A673 (cell line): ENCODE measurements around the gene CHST6. TPM values are rescaled to one million over a fixed set of nuclear protein-coding genes. Genes with fewer than 3 reads are reported as not detected.
A peak's percentile ranks its signal among the peaks of the same experiment; 100 is the strongest.
"Not testable (repeated sequence)": the region's sequence is repeated elsewhere in the genome, so short reads cannot be mapped to it uniquely, and the experiment has no call there.

Experiments
- BruUV-seq: library from RNA; stranded (reverse); fragments of 400-500 nt; replicated peaks from 2 replicates; lab custom pipeline; 2021; lab: Mats Ljungman, UMichigan
- CTCF ChIA-PET: fragments of 300-600 bp; sonication (Branson Sonifier 250); formaldehyde crosslinking; loops from one replicate; lab custom pipeline; 2022; ENCODE audit warnings: antibody characterized with exemption; lab: Charles Lee
- POLR2A ChIA-PET: fragments of 300-600 bp; sonication (Branson Sonifier 250); formaldehyde crosslinking; loops from one replicate; lab custom pipeline; 2022; ENCODE audit warnings: antibody characterized with exemption; ENCODE audit not compliant: low non-redundant PET; lab: Charles Lee
- DNase-seq: peaks from one replicate; pipeline ENCODE4 v3.0.0-alpha.2; 2015; ENCODE audit warnings: low spot score
- H3K27ac ChIP-seq: fragments of 200-600 bp; sonication (generic); 2 replicates; pipeline ENCODE4 v1.5.1; 2016; ENCODE audit warnings: mixed run types, low read depth, mild to moderate bottlenecking, mixed read lengths, antibody characterized with exemption, low read length; ENCODE audit not compliant: poor library complexity, severe bottlenecking
- H3K27me3 ChIP-seq: fragments of 200-600 bp; sonication (generic); replicated peaks from 2 replicates; pipeline ENCODE4 v1.6.1; 2017; ENCODE audit warnings: mixed run types, low read depth, mild to moderate bottlenecking, mixed read lengths, antibody characterized with exemption, low read length; ENCODE audit not compliant: insufficient read depth, poor library complexity
- H3K36me3 ChIP-seq: fragments of 200-600 bp; sonication (generic); 2 replicates; pipeline ENCODE4 v1.6.1; 2016; ENCODE audit warnings: mixed run types, mild to moderate bottlenecking, mixed read lengths, antibody characterized with exemption, low read length; ENCODE audit not compliant: insufficient read depth, poor library complexity, severe bottlenecking
- H3K4me1 ChIP-seq: fragments of 200-600 bp; sonication (generic); 2 replicates; pipeline ENCODE4 v1.6.1; 2017; ENCODE audit warnings: mixed run types, mild to moderate bottlenecking, mixed read lengths, antibody characterized with exemption, low read length; ENCODE audit not compliant: insufficient read depth, poor library complexity, severe bottlenecking
- H3K4me3 ChIP-seq: fragments of 200-600 bp; sonication (generic); 2 replicates; pipeline ENCODE4 v1.5.1; 2016; ENCODE audit warnings: low read depth, mixed run types, mild to moderate bottlenecking, mixed read lengths, low read length; ENCODE audit not compliant: poor library complexity, severe bottlenecking
- H3K9me3 ChIP-seq: fragments of 200-600 bp; sonication (generic); 2 replicates; pipeline ENCODE4 v1.6.1; 2016; ENCODE audit warnings: mixed run types, low read depth, mild to moderate bottlenecking, mixed read lengths, antibody characterized with exemption, low read length; ENCODE audit not compliant: poor library complexity, severe bottlenecking
- EZH2 ChIP-seq: fragments of 200-600 bp; sonication (generic); IDR thresholded peaks from 2 replicates; pipeline ENCODE4 v1.6.1; 2017; ENCODE audit warnings: borderline replicate concordance, low read depth, mild to moderate bottlenecking, mixed read lengths, antibody characterized with exemption, low read length; ENCODE audit not compliant: poor library complexity, severe bottlenecking
- intact Hi-C: fragments of 100-400 bp; cut with micrococcal nuclease; formaldehyde crosslinking; loops from one replicate; pipeline ENCODE4 v1.10.0; 2022; ENCODE audit not compliant: unreplicated experiment
- total RNA-seq: library from RNA; stranded (reverse); gene quantifications from 2 replicates; pipeline ENCODE4 v1.2.3, GENCODE V29; 2021
- TF ChIP-seq, protein P1 (sequence below): fragments of 300-800, 200-600 bp; sonication (generic); conservative IDR thresholded peaks from 2 replicates; pipeline ENCODE4 v1.5.1; 2017; ENCODE audit warnings: low read depth, mild to moderate bottlenecking, antibody characterized with exemption, low read length, moderate library complexity, mixed read lengths

The CHST6 gene
- total RNA-seq, 1 experiment from 2014 or later: 5.0 TPM

DNA sequence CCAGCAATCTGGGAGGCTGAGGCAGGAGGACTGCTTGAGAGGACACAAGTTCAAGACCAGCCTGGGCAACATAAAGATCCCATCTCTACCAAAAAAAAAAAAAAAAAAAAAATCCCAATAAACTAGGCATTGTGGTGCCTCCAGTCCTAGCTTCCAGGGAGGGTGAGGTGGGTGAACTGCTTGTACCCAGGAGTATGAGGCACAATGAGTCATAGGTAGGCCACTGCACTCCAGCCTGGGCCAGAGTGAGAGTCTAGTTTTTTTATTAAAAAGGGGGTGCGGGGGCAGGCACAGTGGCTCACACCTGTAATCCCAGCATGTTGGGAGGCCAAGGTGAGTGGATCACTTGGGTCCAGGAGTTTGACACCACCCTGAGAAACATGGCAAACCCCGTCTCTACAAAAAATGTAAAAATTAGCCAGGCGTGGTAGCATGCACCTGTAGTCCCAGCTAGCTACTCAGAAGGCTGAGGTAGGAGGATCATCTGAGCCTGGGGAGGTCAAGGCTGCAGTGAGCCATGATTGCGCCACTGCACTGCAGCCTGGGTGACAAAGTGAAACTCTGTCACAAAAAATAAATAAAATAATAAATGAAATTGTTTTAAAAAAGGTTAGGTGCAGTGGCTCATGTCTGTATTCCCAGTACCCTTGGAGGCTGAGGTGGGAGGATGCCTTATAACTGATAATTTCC, 7.8 kb upstream of the CHST6 start:
- BruUV-seq: no TSS peak
- H3K4me1 ChIP-seq: peaks cover 10% of the 10 kb centered on the region
- ChIA-PET CTCF (interaction anchor here (0.7 kb wide), 1 partner anchor 15 kb away, joined by 3 read pairs; no protein-coding TSS in a partner anchor), POLR2A (no interaction called here)
- no peak overlapping the region for H3K4me3 ChIP-seq
- no peaks in the 10 kb centered on the region for H3K27me3 ChIP-seq
- TF ChIP-seq, protein P1, sequence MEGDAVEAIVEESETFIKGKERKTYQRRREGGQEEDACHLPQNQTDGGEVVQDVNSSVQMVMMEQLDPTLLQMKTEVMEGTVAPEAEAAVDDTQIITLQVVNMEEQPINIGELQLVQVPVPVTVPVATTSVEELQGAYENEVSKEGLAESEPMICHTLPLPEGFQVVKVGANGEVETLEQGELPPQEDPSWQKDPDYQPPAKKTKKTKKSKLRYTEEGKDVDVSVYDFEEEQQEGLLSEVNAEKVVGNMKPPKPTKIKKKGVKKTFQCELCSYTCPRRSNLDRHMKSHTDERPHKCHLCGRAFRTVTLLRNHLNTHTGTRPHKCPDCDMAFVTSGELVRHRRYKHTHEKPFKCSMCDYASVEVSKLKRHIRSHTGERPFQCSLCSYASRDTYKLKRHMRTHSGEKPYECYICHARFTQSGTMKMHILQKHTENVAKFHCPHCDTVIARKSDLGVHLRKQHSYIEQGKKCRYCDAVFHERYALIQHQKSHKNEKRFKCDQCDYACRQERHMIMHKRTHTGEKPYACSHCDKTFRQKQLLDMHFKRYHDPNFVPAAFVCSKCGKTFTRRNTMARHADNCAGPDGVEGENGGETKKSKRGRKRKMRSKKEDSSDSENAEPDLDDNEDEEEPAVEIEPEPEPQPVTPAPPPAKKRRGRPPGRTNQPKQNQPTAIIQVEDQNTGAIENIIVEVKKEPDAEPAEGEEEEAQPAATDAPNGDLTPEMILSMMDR: no peak
- TF ChIP-seq EZH2: no peak
- no peak overlapping the region for H3K27ac ChIP-seq
- no peaks in the 10 kb centered on the region for H3K9me3 ChIP-seq
- intact Hi-C loops: no loop called here
- DNase-seq: no peak
- no peaks in the 10 kb centered on the region for H3K36me3 ChIP-seq

DNA sequence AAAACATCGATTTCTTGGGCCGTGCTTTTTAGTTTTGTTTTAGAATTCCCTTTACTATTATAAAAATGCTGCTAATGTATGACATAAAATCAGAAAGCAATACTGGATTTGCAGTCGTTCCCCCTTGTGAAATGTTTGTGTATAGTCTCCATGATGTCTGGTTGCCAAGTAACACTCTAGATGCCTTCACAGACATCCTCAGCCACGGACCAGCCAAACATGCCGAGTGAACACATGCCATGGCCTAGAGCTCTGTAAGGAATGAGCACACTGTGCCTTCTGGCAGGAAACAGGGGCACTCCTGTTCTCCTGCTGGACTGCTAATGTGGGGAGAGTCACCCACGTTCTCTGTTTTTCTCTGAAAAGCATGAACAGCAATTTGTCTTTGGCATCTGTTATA, 6.6 kb upstream of the CHST6 start:
- peaks cover 22% of the 10 kb centered on the region for H3K4me1 ChIP-seq
- H3K36me3 ChIP-seq, DNase-seq, BruUV-seq, POLR2A ChIA-PET, H3K27ac ChIP-seq, H3K27me3 ChIP-seq, intact Hi-C loops, CTCF ChIA-PET, H3K4me3 ChIP-seq, H3K9me3 ChIP-seq: not testable (repeated sequence)

GRCh38 chr16:75501359-75501758, 6.1 kb upstream of the CHST6 start:
- intact Hi-C loops: no loop called here
- no peak overlapping the region for H3K27ac ChIP-seq
- no TSS peak for BruUV-seq
- H3K4me1 ChIP-seq: peaks cover 26% of the 10 kb centered on the region
- H3K9me3 ChIP-seq: no peaks in the 10 kb centered on the region
- TF ChIP-seq, protein P1: no peak
- TF ChIP-seq EZH2: no peak
- POLR2A ChIA-PET: no interaction called here
- no peaks in the 10 kb centered on the region for H3K27me3 ChIP-seq
- CTCF ChIA-PET: no interaction called here
- DNase-seq: no peak
- no peak overlapping the region for H3K4me3 ChIP-seq
- H3K36me3 ChIP-seq: no peaks in the 10 kb centered on the region

- H3K9me3 ChIP-seq, H3K27ac ChIP-seq, H3K36me3 ChIP-seq, POLR2A ChIA-PET, CTCF ChIA-PET, intact Hi-C loops, BruUV-seq, H3K4me3 ChIP-seq, H3K27me3 ChIP-seq: not testable (repeated sequence)
- peak; percentile 55 for DNase-seq
- peaks cover 34% of the 10 kb centered on the region for H3K4me1 ChIP-seq
These were observed 3.5 kb upstream of the CHST6 start for GRCh38 chr16:75498605-75499322.
